NCI-H2227 treated with DMSO at 0.1 percent for 48 hours (cell line): Measurements from ENCODE around the gene OVCA2.
A peak's percentile ranks its signal among the peaks of the same experiment; 100 is the strongest.

ENCODE experiments used
- DNase-seq: peaks from one replicate; lab custom pipeline; 2025; lab: John Stamatoyannopoulos, UW

Gene OVCA2

DNA sequence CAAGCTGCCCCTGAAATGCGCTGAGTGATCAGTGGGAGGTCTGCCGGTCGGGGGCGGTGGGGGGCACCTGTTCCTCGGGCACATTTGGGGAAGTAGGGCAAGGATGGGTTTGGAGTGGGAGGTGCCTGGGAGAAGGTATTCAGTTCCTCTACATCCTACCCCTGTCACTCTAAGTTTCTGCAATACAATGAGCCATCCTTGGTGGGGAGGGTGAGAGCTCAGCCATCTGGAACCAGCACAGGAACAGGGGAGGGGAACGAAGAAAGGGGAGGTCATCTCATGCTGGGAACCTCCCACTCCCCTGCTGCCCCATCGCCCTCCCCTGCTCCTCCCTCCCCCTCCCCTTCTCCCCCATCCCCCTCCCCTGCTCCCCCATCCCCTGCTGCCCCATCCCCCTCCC is 7.7 kb upstream of the OVCA2 start:
- no peak for DNase-seq

DNA sequence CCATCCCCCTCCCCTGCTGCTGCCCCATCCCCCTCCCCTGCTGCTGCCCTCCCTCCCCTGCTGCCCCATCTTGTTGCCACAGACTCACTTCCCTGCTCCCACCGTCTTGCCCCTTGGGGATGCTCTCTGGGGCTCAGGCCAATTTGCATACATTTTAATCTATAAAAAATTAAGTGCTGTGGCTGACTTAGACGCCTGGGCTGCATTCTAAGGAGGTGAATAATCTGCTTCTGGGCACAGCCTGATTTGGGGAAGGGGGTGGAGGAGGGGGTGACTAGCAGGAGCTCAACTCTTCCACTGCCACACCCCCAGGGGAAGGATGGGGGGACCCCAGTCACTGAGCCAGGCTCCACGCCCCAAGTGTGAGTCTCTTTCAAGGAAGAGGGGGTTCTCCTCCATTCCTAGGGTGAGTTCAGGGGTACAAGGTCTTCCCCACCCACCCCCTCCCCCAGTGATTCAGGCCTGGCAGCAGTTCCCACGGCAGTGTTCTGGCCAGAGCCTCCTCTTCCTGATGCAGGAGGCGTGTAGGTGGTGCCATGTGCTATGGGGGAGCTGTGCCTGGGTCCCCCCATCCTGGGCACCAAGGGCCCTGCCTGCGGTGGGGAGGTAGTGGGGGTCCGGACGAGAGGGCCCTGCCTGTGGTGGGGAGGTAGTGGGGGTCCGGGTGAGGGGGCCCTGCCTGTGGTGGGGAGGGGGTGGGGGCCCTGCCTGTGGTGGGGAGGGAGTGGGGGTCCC is 6.8 kb upstream of the OVCA2 start:
- DNase-seq, result no peak

- no peak for DNase-seq
Measured at GRCh38 chr17:2035541-2036488, 6.0 kb upstream of the OVCA2 start.

DNA sequence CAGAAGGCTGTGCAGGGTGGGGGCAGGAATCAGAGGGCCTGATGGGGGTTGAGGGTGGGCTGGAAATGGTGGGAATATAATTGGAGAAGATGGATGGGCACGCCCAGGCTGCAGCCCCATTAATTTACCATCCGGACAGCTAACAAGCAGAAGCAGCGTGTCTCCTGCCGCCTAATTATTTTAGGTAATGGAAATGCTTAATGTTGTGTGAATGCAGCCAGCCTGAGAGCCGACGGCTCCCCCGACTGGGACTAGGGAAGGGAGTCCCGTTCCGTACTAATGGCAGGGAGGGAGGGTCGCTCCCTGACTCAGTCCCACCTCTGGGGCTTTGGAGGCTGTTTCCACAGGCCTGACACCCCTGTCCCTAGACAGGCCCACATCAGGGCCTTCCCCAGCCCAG is 4.7 kb upstream of the OVCA2 start:
- no peak for DNase-seq

DNA sequence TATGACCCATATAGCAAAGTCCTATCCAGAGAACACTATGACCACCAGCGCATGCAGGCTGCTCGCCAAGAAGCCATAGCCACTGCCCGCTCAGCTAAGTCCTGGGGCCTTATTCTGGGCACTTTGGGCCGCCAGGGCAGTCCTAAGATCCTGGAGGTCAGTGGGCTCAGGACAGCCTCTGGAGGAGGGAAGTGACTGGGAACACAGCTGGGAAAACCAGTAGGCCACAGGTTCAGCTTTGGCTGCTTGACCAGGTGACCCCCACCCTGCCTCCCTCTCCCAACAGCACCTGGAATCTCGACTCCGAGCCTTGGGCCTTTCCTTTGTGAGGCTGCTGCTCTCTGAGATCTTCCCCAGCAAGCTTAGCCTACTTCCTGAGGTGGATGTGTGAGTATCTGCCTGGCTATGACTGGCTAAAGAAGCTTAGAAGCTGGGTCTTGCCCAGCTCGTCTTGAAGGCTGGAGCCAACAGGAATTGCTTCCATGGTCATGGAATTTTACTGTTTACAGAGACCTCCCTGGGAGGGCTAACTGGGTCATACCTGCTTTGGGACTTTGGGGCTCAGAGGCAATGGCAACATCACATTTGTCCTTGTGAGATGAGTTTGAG is 1.5 kb upstream of the OVCA2 start:
- no peak for DNase-seq

DNA sequence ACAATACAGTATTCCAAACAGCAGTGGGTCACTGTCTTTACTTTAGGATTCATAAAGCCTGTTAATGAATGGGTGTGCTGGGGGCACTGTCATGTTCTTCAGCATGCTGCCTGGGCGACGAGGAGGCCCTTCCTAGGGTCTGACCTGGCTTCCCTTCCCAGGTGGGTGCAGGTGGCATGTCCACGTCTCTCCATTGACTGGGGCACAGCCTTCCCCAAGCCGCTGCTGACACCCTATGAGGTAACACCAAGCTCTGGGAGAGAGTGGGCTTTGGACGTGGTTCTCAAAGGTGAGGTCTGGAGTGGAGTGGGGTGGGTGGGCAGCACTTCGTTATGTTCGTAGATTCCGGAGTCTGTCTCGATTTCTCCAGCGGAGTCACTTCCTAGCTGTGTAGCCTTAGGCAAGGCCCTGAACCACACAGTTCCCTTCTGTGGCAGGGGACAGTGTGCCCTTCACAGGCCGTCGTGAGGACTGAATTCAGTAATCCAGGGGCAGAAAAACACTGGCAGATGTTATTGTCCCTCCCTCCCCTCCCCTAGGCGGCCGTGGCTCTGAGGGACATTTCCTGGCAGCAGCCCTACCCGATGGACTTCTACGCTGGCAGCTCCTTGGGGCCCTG is 771 bp upstream of the OVCA2 start:
- DNase-seq, result no peak

DNA sequence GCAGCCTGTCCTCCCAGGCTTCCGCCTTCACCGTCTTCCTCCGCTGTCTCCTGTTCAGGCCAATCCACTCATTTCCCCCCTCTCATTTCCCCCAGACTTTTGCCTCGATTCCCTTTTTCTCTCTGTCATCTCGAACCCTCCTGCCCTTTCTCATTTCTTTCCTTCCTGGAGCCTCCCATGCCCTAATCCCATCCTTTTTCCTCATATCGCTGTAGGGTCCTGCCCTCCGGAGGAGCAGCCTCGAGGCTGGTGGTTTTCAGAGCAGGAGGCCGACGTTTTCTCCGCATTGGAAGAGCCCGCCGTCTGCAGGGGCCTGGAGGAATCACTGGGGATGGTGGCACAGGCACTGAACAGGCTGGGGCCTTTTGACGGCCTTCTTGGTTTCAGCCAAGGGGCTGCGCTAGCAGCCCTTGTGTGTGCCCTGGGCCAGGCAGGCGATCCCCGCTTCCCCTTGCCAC is 597 bp downstream of the OVCA2 start:
- peak; percentile 10 for DNase-seq

GRCh38 chr17:2042933-2043332 is 1.1 kb downstream of the OVCA2 start:
- DNase-seq, result no peak

DNA sequence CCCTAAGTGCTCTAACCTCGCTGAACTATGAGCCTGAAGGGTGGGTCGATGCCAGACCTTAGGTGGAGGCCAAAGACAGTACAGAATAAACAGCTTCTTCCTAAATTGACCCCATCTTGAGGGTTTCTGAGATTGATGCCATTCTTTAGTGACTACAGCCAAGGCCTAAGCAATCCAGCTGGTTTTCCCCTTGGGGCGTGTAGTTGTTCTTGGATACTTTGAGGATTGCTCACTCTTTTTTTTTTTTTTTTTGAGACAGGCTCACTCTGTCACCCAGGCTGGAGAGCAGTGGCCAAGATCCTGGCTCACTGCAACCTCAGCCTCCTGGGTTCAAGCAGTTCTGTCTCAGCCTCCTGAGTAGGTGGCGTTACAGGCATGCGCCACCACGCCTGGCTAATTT is 2.0 kb downstream of the OVCA2 start:
- DNase-seq, result no peak

GRCh38 chr17:2044263-2044894 is 2.6 kb downstream of the OVCA2 start:
- no peak for DNase-seq

DNA sequence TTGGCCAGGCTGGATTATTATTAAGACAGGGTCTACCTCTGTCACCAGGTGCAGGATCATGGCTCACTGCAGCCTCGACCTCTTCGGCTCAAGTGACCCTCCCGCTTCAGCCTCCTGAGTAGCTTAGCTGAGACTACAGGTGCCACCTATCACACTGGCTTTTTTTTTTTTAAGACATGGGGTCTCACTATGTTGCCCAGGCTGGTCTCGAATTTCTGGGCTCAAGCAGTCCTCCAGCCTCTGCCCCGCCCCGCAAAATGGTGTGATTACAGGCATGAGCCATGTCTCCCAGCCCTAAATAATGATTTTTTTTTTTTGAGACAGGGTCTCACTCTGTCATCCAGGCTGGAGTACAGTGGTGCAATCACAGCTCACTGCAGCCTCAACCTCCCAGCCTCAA is 5.8 kb downstream of the OVCA2 start:
- no peak for DNase-seq

GRCh38 chr17:2048805-2049204 is 7.0 kb downstream of the OVCA2 start:
- no peak for DNase-seq

GRCh38 chr17:2049333-2050299 is 7.8 kb downstream of the OVCA2 start:
- DNase-seq, result peak; percentile 65

- DNase-seq, result peak; percentile 50
Measured at GRCh38 chr17:2050300-2051060, 8.7 kb downstream of the OVCA2 start.

DNA sequence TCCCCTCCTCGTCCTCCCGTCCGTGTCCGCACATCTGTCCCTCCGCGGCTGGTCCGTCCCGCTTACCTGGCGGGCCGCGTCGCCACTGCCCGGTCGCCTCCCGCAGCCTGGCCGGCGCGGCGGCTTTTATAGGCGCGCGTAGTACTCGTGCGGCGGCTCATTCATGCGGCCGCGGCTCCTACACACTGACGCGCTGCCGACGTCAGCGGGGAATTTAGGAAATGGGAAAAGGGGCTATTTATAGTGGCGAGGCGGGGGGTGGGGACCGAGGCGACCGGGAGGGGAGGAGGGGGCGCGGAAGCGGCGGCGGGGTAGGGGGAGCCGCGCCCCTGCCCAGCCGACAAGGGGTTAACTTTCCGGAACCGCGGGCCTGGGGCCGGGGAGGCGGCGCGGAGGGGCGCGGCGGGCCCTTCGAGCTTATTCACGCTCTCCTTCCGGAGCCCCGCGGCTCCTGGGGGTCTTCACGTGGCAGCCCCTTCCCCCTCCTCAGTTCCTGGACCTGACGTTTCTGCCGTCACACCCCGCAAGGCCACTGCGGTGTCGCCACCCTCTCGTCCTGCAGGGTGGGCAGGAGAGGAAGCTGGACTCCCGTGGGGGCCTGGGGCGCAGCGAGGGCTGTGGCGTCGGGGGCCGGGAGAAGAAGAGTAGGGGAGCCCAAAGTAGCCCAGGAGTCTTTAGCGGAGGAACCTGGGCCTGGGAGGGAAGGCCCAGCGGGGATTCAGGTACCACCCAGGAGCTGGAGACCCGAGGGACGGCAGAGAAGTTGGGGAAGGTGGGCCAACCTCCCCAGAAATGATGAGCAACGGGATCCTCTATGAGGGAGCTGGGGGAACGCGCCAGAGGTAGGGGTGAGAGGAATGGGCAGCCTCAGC is 9.5 kb downstream of the OVCA2 start:
- DNase-seq, result no peak

DNA sequence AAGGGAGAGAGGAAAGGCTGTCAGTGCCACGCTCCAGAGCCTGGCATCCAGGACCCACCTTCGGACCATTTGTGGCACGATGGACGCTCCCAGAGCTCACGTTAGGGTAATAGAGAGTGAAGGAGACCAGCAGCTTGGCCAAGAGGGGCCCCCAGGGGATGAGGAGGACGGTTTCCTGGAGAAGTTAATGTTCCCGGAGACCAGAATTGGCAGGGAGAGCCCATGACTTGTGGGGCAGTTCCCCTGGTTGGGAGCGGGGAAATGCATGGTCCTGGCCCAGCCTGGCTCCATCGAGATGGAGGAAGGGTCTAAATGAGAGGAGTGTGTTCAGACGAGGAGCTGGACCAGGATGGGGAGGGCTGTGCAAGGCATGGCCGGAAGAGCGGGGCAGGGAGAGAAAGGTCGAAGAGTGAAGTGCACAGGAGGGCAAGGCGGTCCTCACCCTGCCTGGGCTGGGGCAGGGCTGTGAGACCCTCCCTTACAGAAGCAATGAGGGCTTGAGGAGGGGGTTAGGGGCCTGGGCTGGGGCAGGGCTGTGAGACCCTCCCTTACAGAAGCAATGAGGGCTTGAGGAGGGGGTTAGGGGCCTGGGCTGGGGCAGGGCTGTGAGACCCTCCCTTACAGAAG is 10.2 kb downstream of the OVCA2 start:
- no peak for DNase-seq

GRCh38 chr17:2053380-2054261 is 11.8 kb downstream of the OVCA2 start:
- DNase-seq, result peak; percentile 19

GRCh38 chr17:2054262-2054511 is 12.4 kb downstream of the OVCA2 start:
- DNase-seq, result no peak
